GM15510 (cell line): ENCODE measurements around the gene ABHD18.

Experiments
- POLR2A ChIP-seq: IDR thresholded peaks from 3 replicates; pipeline ENCODE4 v1.6.1; 2011; ENCODE audit warnings: borderline replicate concordance; ENCODE audit not compliant: insufficient read length; ENCODE audit errors: extremely low read depth

Gene ABHD18

DNA sequence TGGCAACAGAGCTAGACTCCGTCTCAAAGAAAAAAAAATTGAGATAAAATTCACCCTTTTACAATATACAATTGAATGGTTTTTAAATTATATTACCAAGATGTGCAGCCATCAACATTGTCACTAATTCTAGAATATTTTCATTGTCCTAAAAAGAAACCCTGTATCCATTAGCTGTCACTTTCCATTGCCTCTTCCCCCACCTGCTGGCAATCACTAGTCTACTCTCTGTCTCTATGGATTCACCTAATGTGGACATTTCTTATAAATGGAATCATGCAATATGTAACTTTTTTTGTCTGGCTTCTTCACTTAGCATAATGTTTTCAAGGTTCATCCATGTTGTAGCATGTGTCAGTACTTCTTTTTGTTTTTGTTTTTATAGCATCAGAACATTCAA is 20.8 kb downstream of the ABHD18 start:
- no peak for TF ChIP-seq POLR2A

DNA sequence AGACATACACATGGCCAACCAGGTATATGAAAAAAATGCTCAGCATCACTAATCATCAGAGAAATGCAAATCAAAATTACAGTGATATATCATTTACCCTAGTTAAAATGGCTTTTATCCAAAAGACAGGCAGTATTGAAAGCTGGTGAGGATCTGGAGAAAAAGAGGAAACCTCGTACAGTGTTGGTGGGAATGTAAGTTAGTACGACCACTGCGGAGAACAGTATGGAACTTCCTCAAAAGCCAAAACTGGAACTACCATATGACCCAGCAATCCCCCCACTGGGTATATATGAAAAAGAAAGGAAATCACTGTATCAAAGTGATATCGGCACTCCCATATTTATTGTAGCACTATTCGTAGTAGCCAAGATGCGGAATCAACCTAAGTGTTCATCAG is 23.4 kb downstream of the ABHD18 start:
- TF ChIP-seq POLR2A, result no peak

DNA sequence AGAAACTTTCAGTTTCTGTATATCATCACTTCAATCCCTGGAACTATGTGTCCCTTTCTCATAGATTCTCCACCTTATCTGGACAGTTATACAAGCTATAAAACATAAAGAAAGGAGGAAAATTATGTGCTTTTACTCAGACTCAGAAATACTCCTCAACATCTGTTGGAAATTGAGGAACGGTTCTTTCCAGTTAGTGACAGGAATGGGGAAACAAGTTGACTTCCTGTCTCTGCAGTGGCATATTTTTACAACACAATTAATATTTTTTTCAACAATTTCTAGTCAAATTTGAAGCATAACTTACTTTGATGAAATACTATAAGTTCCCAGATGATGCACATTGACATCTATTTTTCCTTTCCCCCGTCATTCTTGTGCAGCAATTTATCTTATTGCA is 27.9 kb downstream of the ABHD18 start:
- TF ChIP-seq POLR2A, result no peak

DNA sequence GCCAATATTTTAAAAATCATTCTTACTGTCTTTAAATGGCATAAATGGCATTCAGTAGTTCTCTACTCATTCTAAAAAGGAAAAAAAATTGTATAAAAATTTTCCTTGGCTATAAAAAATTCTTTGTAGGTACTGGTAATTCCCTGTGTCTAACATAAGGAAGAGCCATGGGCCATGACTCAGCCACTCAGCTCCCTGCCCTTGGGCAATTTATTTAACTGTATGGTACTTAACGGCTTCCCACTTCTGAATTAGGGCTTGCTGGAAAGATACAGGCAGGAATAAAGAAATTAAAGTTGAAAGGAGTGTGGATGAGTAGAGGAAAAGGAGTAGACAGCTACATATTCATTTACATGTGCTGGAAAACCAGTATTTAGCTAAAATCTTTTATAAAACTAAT is 30.6 kb downstream of the ABHD18 start:
- no peak for TF ChIP-seq POLR2A

DNA sequence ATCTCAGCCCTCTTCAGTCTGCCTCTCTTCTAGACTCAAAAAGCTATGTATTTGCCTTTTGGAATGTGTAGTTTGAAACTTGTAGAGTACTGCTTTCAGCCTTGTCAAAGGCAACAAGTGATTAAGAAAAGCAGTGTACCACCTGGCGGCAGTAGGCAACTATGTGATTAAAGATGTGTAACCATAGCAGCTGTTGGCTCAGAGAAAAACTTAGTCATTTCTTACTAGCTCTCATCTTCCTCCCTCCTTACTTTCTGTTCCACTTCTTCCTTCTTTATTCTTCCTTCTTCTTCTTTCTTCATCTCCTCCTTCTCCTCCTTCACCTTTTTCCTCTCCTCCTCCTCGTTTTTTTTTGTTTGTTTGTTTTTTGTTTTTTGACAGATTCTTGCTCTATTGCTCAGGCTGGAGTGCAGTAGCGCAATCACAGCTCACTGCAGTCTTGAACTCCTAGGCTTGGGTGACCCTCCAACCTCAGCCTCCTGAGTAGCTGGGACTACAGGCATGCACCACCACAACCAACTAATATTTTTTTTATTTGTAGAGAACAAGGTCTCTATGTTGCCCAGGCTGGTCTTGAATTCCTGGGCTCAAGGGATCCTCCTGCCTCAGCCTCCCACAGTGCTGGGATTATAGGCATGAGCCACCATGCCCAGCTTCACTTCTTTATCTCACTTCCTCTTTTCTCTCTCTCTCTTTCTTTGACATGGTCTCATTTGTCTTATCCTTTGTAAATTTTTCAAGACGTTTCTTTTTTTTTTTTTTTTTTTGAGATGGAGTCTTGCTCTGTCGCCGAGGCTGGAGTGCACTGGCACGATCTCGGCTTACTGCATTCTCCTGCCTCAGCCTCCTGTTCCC is 32.6 kb downstream of the ABHD18 start:
- TF ChIP-seq POLR2A, result no peak

DNA sequence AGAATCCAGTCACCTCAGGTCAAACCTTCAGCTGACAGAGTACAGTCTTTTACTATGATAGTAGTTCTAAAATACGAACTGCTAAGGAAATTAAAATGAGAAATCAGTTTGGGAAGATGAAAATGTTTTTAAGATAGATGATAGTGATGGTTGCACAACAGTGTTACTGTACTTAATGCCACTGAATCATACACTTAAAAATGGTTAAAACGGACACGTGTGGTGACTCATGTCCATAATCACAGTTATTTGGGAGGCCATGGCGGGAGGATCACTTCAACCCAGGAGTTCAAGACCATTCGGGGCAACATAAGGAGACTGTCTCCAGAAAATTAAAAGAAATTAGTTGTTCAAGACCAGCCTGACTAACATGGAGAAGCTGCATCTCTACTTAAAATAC is 41.4 kb downstream of the ABHD18 start:
- TF ChIP-seq POLR2A, result no peak

DNA sequence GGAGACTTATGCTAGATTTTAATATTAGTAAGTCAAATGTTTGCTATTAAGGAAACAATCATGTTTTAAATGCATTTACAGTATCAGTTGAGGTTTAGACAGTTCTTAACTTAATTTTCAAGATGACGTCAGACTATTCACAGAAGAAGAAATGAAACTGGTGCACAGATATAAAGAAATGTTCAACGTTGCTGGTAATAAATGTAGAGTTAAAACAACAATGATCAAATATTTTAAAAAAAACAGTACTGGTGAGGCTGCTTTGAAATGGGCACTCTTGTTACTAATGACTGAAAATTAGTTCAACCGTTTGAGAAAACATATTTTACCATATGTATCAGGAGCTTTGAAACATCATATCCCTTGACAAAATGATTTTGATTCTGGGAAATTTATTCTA is 44.2 kb downstream of the ABHD18 start:
- TF ChIP-seq POLR2A, result no peak

DNA sequence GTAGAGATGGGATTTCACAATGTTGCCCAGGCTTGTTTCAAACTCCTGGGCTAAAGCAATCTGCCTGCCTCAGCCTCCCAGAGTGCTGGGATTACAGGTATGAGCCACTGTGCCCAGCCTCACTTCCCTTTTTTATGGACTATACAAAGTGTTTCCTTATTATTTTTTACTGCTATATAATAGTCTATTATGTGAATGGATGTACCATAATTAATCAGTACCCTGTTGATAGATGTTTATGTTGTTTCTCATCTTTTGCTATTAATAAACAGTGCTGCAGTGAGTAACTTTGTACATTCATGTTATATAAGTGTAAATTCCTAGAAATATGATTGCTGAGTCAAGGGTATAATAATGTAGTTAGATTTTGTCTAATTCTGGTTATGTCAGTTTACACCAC is 60.1 kb downstream of the ABHD18 start:
- no peak for TF ChIP-seq POLR2A

DNA sequence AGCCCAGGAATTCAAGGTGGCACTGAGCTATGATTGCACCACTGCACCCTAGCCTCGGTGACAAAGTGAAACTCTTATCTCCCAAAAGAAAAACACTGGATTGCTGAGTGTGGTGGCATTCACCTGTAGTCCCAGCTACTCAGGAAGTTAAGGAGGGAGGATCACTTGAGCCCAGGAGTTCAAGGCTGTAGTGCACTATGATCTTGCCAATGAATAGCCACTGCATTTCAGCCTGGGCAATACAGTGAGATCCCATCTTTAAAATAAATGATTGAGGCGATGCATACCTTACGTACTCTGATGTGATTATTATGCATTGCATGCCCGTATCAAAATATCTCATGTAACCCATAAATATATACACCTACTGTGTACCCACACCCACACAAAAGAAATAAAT is 64.7 kb downstream of the ABHD18 start:
- TF ChIP-seq POLR2A, result no peak

DNA sequence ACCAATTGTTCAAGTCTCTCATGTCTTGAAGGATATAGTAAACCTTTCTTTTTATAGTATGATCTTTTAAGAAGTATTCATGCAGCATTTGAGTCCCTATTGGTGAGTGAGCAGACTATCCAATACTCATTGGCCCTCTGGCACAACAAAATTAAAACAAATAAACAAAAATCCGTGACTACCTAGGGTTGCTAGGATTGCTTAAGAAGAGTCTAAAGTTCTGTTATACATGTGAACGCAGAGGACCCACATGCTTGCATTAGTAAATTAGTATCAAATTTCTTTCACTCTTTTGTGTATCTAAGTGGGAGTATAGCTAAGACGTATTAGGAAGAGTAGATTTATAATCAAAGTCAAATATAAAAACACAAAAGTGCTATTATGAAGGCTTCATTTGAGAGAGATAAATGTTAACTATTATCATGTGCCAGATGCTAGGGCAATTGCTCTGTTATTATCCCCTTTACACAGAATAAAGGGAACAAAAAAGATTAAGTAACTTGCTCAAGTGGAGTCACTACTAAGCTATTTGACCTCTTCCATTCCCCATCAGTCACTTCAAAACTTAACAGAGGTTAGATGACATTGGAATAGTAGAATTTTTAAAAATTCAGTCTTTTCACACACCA is 66.7 kb downstream of the ABHD18 start:
- TF ChIP-seq POLR2A, result no peak

DNA sequence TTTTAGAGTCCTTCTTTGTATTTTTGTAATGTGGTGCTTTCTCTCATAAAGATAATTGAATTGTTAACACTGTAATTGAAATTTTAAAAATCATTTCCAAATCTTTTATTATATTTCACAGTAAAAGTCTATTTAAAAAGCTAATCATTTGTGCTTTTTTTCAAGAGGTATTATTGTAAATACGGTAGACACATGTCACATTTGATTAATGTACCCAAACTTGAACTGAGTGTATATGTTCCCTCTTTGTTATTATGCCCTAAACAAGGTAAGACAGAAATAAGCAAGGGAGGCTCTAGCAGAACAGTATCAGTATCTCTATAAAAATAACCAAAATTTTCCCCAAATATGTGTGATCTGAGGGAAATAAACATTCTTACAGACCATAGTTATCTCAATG is 74.4 kb downstream of the ABHD18 start:
- TF ChIP-seq POLR2A, result no peak

DNA sequence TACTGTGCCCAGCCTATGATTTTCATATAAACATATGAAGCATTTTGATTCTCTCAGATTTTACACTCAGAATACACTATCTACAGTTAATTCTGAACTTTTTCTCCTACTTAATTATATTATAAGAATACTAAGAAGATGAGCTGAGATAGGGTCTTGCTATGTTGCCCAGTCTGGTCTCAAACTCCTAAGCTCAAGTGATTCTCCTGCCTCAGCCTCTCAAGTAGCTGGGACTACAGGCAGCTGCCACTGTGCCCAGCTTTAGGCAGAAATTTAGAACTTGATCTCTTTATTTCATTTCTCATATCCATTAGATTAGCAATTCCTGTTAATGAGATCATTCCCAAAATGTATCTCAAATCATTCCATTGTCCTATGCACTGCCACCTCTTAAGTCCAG is 91.2 kb downstream of the ABHD18 start:
- TF ChIP-seq POLR2A, result no peak

DNA sequence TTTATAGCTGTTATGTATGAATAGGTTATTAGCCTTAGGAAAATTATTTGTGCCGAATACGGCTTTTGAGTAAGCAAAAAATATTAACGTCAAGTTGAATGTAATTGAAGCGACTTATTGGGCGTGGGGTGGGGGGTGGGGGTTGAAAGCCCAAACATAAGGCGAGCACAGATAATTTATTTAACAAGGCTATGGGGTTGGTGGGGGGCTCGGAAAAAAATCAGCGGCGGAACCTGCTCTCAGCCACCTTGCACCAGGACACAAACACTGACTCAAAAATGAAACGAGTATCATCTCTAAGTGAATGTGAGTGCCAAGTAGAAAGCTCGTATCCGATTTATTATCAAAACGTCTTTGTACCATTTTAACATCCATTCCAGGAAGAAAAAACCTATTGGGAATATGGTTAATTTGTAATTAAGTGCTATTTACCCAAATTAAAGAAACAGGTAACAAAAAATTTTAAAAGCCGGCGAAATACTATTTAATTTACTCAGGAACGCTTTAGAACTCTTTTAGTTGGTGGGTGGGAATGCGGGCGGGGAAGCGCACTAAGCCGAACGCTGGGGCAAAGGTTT is 95.0 kb downstream of the ABHD18 start:
- no peak for TF ChIP-seq POLR2A

DNA sequence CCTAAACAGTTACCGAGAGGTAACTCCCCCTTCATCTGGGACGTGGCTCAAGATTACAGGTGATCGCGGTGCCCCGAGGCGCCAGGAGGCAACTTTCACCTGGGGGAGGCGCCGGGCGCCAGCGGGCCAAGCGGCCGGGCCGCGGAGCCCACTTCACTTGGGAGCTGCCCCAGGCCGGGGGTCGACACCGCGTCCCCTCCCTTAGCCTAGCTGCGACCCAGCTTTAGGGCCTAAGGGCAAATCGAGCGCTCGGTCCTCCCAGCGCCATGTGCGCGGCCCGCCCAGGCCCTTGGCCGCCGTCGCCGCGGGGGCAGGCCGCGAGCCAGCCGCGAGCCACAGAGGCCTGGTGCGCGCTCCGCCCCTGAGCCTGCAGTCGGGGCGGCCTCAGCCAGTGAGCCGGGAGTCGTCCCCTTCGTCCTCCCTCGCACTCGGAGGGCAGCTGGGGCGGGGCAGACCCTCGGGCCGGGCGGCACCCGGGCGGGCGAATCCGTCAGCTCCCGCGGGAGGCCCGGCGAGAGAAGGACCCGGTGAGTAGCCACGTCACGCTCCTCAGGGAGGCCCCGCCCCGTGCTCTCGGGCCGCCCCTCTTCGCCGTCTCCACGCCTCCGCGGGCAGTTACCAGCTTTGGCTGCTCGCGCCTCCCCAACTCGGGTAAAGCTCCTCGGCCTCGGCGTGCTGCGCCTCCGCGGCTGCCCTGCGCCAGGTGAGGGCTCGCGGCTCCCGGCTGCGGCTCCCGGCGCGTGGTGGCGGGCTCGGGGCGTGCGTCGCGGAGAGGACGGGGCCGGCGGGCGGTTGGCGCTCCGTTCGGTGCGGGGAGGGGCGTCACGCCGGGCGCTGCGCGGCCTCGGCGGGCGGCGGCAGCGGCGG is 95.7 kb downstream of the ABHD18 start, which contains the start of gene LARP1B:
Gene LARP1B (plus strand): TSS at position 614 of the 867 bp plus-strand sequence. CDS start 13,640 bp downstream, outside the sequence.
- peak; percentile 94 for TF ChIP-seq POLR2A
